ENCODE data around the gene AFF1.

GRCh38 chr4:87151730-87152129 lies 216.9 kb downstream of the AFF1 start:
- TF ChIP-seq POLR2AphosphoS5 (IDR thresholded peaks at IDR 0.05; ENCODE audit: low read depth, low read length) (no peak), POLR2A (IDR thresholded peaks at IDR 0.05; ENCODE audit: low read depth, low read length) (no peak)
